Measurements from ENCODE around the gene ATG4D.
A peak's percentile ranks its signal among the peaks of the same experiment; 100 is the strongest.

The ATG4D gene

GRCh38 chr19:10582091-10582490 lies 38.4 kb downstream of the ATG4D start:
- H3K27ac ChIP-seq (ENCODE audit: low read depth, low read length, severe bottlenecking), result no peak overlapping the region
- WGBS, 2 experiments (ENCODE audit: insufficient coverage in 2 of 2), result 97 to 98% methylated on average over 11 to 12 of the region's 13 CpGs
- H3K36me3 ChIP-seq (ENCODE audit: control insufficient read depth, insufficient read depth, low read length), result no peaks in the 10 kb centered on the region
- H3K9me3 ChIP-seq (ENCODE audit: control insufficient read depth, low read length), result no peaks in the 10 kb centered on the region
- H3K4me1 ChIP-seq (ENCODE audit: control insufficient read depth, insufficient read depth, low read length, poor library complexity, severe bottlenecking), result no peaks in the 10 kb centered on the region
- no peak overlapping the region for H3K4me3 ChIP-seq (ENCODE audit: extremely low read depth, insufficient read depth, low read length, poor library complexity, severe bottlenecking)

DNA sequence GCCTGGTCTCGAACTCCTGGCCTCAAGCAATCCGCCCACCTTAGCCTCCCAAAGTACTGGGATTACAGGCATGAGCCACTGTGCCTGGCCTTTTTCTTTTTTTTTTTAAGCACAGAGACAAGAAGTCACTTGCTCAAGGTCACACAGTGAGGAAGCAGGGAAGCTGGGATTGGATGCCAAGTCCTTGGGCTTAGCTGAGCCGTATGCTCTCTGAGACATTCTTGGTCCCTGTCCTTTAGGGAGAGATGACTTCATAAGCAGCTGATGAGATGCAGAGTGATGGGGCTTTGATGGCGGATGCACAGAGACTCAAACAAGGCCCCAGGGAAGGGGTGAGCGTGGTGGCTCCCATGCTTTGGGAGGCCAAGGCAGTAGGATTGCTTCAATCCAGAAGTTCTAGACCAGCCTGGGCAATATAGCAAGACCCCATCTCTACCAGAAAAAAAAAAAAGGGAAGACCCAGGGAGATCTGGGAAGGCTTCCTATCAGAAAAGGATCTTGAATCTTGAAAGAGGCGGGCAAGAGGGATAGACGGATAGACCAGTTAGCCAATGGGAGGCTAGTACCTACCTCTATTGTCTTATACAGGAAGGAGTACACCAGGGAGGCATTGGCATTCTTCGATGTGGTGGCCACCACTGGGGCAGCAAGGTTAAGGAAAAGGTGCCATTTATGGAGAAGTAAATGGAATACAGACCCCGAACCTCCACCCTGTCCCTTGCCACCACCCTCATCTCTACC lies 39.5 kb downstream of the ATG4D start:
- no peaks in the 10 kb centered on the region for H3K36me3 ChIP-seq (ENCODE audit: control insufficient read depth, insufficient read depth, low read length)
- H3K4me1 ChIP-seq (ENCODE audit: control insufficient read depth, insufficient read depth, low read length, poor library complexity, severe bottlenecking), result no peaks in the 10 kb centered on the region
- H3K4me3 ChIP-seq (ENCODE audit: extremely low read depth, insufficient read depth, low read length, poor library complexity, severe bottlenecking), result no peak overlapping the region
- 89 to 96% methylated on average over 5 to 7 of the region's 9 CpGs for WGBS, 2 experiments (ENCODE audit: insufficient coverage in 2 of 2)
- no peaks in the 10 kb centered on the region for H3K9me3 ChIP-seq (ENCODE audit: control insufficient read depth, low read length)
- H3K27ac ChIP-seq (ENCODE audit: low read depth, low read length, severe bottlenecking), result no peak overlapping the region

DNA sequence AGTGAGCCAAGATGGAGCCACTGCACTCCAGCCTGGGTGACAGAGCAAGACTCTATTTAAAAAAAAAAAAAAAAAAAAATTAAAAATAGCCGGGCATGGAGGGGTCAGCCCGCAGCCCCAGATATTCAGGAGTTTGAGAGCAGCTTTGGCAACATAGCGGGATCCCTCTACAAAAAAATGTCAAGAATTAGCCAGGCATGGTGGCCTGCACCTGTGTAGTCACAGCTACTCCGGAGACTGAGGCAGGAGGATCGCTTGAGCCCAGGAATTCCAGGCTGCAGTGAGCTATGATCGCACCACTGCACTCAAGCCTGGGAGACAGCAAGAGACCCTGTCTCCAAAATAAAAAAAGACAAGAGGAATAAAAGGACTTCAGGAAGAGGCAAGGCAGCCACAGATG lies 42.7 kb downstream of the ATG4D start:
- WGBS, 2 experiments (ENCODE audit: insufficient coverage in 2 of 2), result 96 to 98% methylated on average over 5 to 6 of the region's 6 CpGs
- H3K36me3 ChIP-seq (ENCODE audit: control insufficient read depth, insufficient read depth, low read length), result no peaks in the 10 kb centered on the region
- no peak overlapping the region for H3K4me3 ChIP-seq (ENCODE audit: extremely low read depth, insufficient read depth, low read length, poor library complexity, severe bottlenecking)
- no peaks in the 10 kb centered on the region for H3K9me3 ChIP-seq (ENCODE audit: control insufficient read depth, low read length)
- H3K27ac ChIP-seq (ENCODE audit: low read depth, low read length, severe bottlenecking), result no peak overlapping the region
- no peaks in the 10 kb centered on the region for H3K4me1 ChIP-seq (ENCODE audit: control insufficient read depth, insufficient read depth, low read length, poor library complexity, severe bottlenecking)

DNA sequence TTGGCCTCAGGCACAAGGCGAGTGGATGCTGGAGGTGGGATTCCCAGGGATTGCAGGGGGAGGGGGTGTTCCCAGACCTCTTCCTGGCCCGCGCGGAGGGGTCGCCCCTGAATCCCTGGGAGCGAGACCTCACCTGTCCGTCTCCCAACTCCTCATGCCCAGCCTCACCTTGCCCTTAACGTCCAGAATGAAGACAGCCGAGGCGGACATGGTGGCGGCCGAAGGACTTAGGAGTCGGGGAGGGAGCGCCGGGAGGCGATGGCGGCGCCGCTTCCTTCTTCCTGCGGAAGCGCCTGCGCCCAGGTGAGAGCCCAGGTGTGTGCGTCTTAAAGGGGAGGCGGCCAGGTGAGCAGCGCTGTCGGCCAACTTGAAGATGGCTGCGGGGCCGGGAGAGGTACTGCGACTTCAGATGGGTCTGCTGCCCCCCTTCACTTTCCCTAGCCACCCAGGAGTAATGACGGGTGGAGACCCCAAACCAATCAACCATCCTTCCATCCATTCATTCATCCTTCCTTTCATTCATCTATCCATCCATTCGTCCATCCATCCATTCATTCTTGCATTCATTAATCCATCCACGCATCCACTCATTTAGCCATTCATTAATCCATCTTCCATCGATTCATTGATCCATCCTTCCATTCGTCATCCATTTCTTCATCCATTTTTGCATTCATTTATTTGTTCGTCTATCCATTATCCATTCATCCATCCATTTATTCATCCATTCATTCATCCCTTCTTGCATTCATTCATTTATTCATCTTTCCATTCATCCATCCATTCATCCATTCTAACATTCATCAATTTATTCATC lies 43.5 kb downstream of the ATG4D start, which contains the start of gene AP1M2:
AP1M2 (minus strand) TSS at position 291 of the 817 bp plus-strand sequence; CDS start at position 210, 81 bp downstream.
- no peak within 1 kb of the TSS for H3K27ac ChIP-seq (ENCODE audit: low read depth, low read length, severe bottlenecking)
- no peaks in the 10 kb centered on the region for H3K4me1 ChIP-seq (ENCODE audit: control insufficient read depth, insufficient read depth, low read length, poor library complexity, severe bottlenecking)
- no peak within 1 kb of the TSS for H3K4me3 ChIP-seq (ENCODE audit: extremely low read depth, insufficient read depth, low read length, poor library complexity, severe bottlenecking)
- H3K9me3 ChIP-seq (ENCODE audit: control insufficient read depth, low read length), result no peaks in the 10 kb centered on the region
- 68 to 74% methylated on average over 31 to 34 of the region's 35 CpGs for WGBS, 2 experiments (ENCODE audit: insufficient coverage in 2 of 2)
- no peaks in the 10 kb centered on the region for H3K36me3 ChIP-seq (ENCODE audit: control insufficient read depth, insufficient read depth, low read length)

GRCh38 chr19:10587839-10588150 lies 44.1 kb downstream of the ATG4D start:
- WGBS, 2 experiments (ENCODE audit: insufficient coverage in 2 of 2), result 91 to 95% methylated on average over 2 of the region's 2 CpGs

GRCh38 chr19:10593148-10593547 lies 49.4 kb downstream of the ATG4D start:
- no peaks in the 10 kb centered on the region for H3K4me1 ChIP-seq (ENCODE audit: control insufficient read depth, insufficient read depth, low read length, poor library complexity, severe bottlenecking)
- 83 to 97% methylated on average over 4 to 6 of the region's 7 CpGs for WGBS, 2 experiments (ENCODE audit: insufficient coverage in 2 of 2)
- no peak overlapping the region for H3K27ac ChIP-seq (ENCODE audit: low read depth, low read length, severe bottlenecking)
- no peak overlapping the region for H3K4me3 ChIP-seq (ENCODE audit: extremely low read depth, insufficient read depth, low read length, poor library complexity, severe bottlenecking)
- H3K36me3 ChIP-seq (ENCODE audit: control insufficient read depth, insufficient read depth, low read length), result no peaks in the 10 kb centered on the region
- H3K9me3 ChIP-seq (ENCODE audit: control insufficient read depth, low read length), result no peaks in the 10 kb centered on the region

More at GRCh38 chr19:10587839-10588150, 44.1 kb downstream of the ATG4D start:
- Histone ChIP-seq H3K4me1 (ENCODE audit: control insufficient read depth, insufficient read depth, low read length, poor library complexity, severe bottlenecking) (no peaks in the 10 kb centered on the region), H3K9me3 (ENCODE audit: control insufficient read depth, low read length) (no peaks in the 10 kb centered on the region), H3K27ac (ENCODE audit: low read depth, low read length, severe bottlenecking) (no peak overlapping the region), H3K4me3 (ENCODE audit: extremely low read depth, insufficient read depth, low read length, poor library complexity, severe bottlenecking) (no peak overlapping the region), H3K36me3 (ENCODE audit: control insufficient read depth, insufficient read depth, low read length) (no peaks in the 10 kb centered on the region)

GRCh38 chr19:10593820-10594637 lies 50.3 kb downstream of the ATG4D start:
- 82 to 87% methylated on average over 7 to 9 of the region's 9 CpGs for WGBS, 2 experiments (ENCODE audit: insufficient coverage in 2 of 2)
- H3K9me3 ChIP-seq (ENCODE audit: control insufficient read depth, low read length), result no peaks in the 10 kb centered on the region
- no peaks in the 10 kb centered on the region for H3K36me3 ChIP-seq (ENCODE audit: control insufficient read depth, insufficient read depth, low read length)

DNA sequence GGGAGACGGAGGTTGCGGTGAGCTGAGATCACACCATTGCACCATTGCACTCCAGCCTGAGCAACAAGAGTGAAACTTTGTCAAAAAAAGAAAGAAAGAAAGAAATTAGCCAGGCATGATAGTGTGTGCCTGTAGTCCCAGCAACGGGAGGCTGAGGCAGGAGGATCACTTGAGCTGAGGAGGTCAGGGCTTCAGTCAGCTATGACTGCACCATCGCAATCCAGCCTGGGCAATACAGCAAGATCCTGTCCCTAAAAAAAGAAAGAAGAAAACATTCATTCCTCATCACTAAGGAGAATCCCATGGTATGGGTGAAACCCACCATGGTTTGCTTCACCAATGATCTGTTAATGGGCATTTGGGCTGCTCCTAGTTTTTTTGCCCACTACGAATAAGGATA lies 56.4 kb downstream of the ATG4D start:
- no peaks in the 10 kb centered on the region for H3K36me3 ChIP-seq (ENCODE audit: control insufficient read depth, insufficient read depth, low read length)
- no peak overlapping the region for H3K27ac ChIP-seq (ENCODE audit: low read depth, low read length, severe bottlenecking)
- H3K4me3 ChIP-seq (ENCODE audit: extremely low read depth, insufficient read depth, low read length, poor library complexity, severe bottlenecking), result no peak overlapping the region
- no peaks in the 10 kb centered on the region for H3K9me3 ChIP-seq (ENCODE audit: control insufficient read depth, low read length)
- WGBS, 2 experiments (ENCODE audit: insufficient coverage in 2 of 2), result 97 to 100% methylated on average over 3 to 4 of the region's 5 CpGs
- peaks cover 17% of the 10 kb centered on the region for H3K4me1 ChIP-seq (ENCODE audit: control insufficient read depth, insufficient read depth, low read length, poor library complexity, severe bottlenecking)

More at GRCh38 chr19:10593820-10594637, 50.3 kb downstream of the ATG4D start:
- H3K4me1 ChIP-seq (ENCODE audit: control insufficient read depth, insufficient read depth, low read length, poor library complexity, severe bottlenecking), result no peaks in the 10 kb centered on the region
- H3K27ac ChIP-seq (ENCODE audit: low read depth, low read length, severe bottlenecking), result no peak overlapping the region
- H3K4me3 ChIP-seq (ENCODE audit: extremely low read depth, insufficient read depth, low read length, poor library complexity, severe bottlenecking), result no peak overlapping the region

- Histone ChIP-seq H3K4me3 (ENCODE audit: extremely low read depth, insufficient read depth, low read length, poor library complexity, severe bottlenecking) (peak overlapping the region; percentile 5), H3K4me1 (ENCODE audit: control insufficient read depth, insufficient read depth, low read length, poor library complexity, severe bottlenecking) (peaks cover 17% of the 10 kb centered on the region), H3K36me3 (ENCODE audit: control insufficient read depth, insufficient read depth, low read length) (no peaks in the 10 kb centered on the region), H3K9me3 (ENCODE audit: control insufficient read depth, low read length) (no peaks in the 10 kb centered on the region), H3K27ac (ENCODE audit: low read depth, low read length, severe bottlenecking) (peak overlapping the region; percentile 53)
- 42 to 70% methylated on average over 2 of the region's 7 CpGs for WGBS, 2 experiments (ENCODE audit: insufficient coverage in 2 of 2)
These were observed 58.3 kb downstream of the ATG4D start for GRCh38 chr19:10601999-10602329.

- no peaks in the 10 kb centered on the region for H3K36me3 ChIP-seq (ENCODE audit: control insufficient read depth, insufficient read depth, low read length)
- whole genome bisulfite sequencing, 2 experiments (ENCODE audit: insufficient coverage in 2 of 2), result 0% methylated on average over 31 to 55 of the region's 76 CpGs
These were observed 58.8 kb downstream of the ATG4D start for GRCh38 chr19:10602330-10603083.

More at GRCh38 chr19:10602330-10603083, 58.8 kb downstream of the ATG4D start:
- Histone ChIP-seq H3K4me3 (ENCODE audit: extremely low read depth, insufficient read depth, low read length, poor library complexity, severe bottlenecking) (peak overlapping the region; percentile 84), H3K27ac (ENCODE audit: low read depth, low read length, severe bottlenecking) (peak overlapping the region; percentile 87), H3K9me3 (ENCODE audit: control insufficient read depth, low read length) (no peaks in the 10 kb centered on the region), H3K4me1 (ENCODE audit: control insufficient read depth, insufficient read depth, low read length, poor library complexity, severe bottlenecking) (peaks cover 17% of the 10 kb centered on the region)
